ENCODE results near the gene EXOC3. TPM values are rescaled to one million over a fixed set of nuclear protein-coding genes. Genes with fewer than 3 reads are reported as not detected.

The EXOC3 gene
- total and polyA plus RNA-seq, 10 of the 15 experiments (the other 5 are each of a cell fraction or from before 2014, with no cell fraction given) = 1.6 to 53.0 (median 27.9) TPM

GRCh38 chr5:451587-452458 is 8.8 kb downstream of the EXOC3 start (continued):
- TF ChIP-seq POLR2AphosphoS5 (IDR thresholded peaks at IDR 0.05; ENCODE audit: low read length) (no peak), NBN (IDR thresholded peaks at IDR 0.05) (0 out of 2 replicates have a peak, but pooled peaks have one; percentile 25), SUZ12 (IDR thresholded peaks at IDR 0.05; ENCODE audit: unreplicated experiment) (no peak), KLF5 (IDR thresholded peaks at IDR 0.05; ENCODE audit: partially characterized antibody) (peak; percentile 81), STAT1 (conservative IDR thresholded peaks at IDR 0.05) (no peak), RAD21 (IDR thresholded peaks at IDR 0.05; ENCODE audit: insufficient read depth, low read depth, low read length) (no peak), RELA (IDR thresholded peaks at IDR 0.05; ENCODE audit: borderline replicate concordance, partially characterized antibody) (no peak), ZNF24 (IDR thresholded peaks at IDR 0.05) (no peak), TCF3 (IDR thresholded peaks at IDR 0.05; ENCODE audit: borderline replicate concordance, insufficient read depth, low read depth, low read length) (no peak)

- H3K9me3 ChIP-seq (replicated peaks; ENCODE audit: control insufficient read depth, insufficient read depth, low read length) = peaks cover 12% of the 10 kb centered on the region; the same call in 2 of the 3 replicates
- in situ Hi-C loops (cut with MboI) = no loop called here
- 0 out of 2 replicates have a peak, but pooled peaks have one; percentile 13 for TF ChIP-seq RUNX3 (IDR thresholded peaks at IDR 0.05; ENCODE audit: low read length)
- TF ChIP-seq JUND (IDR thresholded peaks at IDR 0.05; ENCODE audit: low read depth, low read length) = no peak
- POLR2A ChIA-PET = no interaction called here
- no peaks in the 10 kb centered on the region for H4K20me1 ChIP-seq (ENCODE audit: control insufficient read depth, insufficient read depth)
- no TSS peak for BruUV-seq (replicated peaks)
- CTCF ChIA-PET = interaction anchor here (0.9 kb wide), 1 partner anchor 28 kb away, joined by 3 read pairs; no protein-coding TSS in a partner anchor
- no peak overlapping the region; the same call in 1 of the 2 replicates for H3K4me2 ChIP-seq (ENCODE audit: control insufficient read depth, insufficient read depth)
- no peaks in the 10 kb centered on the region for H3K27me3 ChIP-seq (replicated peaks in 1 of 2; ENCODE audit: control insufficient read depth in 2 of 2, insufficient read depth in 2 of 2, low read length in 1 of 2)
- no peaks in the 10 kb centered on the region for H3K4me1 ChIP-seq (ENCODE audit: control insufficient read depth, insufficient read depth, low read length)
- DNase-seq (ENCODE audit: low read depth, low spot score) (no peak), ATAC-seq (peak; percentile 42), FAIRE-seq (no peak)
- no peak overlapping the region for H3K27ac ChIP-seq (ENCODE audit: control insufficient read depth, insufficient read depth)
- SMC1A ChIA-PET (ENCODE audit: uncharacterized antibody, unreplicated experiment) = interaction anchor here (1.1 to 1.2 kb wide), 2 partner anchors 8 to 136 kb away, joined by 3 read pairs; no protein-coding TSS in a partner anchor
- no peak overlapping the region for H3K4me3 ChIP-seq
- peaks cover 32 to 41% of the 10 kb centered on the region in 2 experiments; a peak in 3 of 4 replicates for H3K36me3 ChIP-seq (ENCODE audit: control insufficient read depth in 2 of 2, insufficient read depth in 2 of 2, low read length in 1 of 2)
- no peak overlapping the region for H2AFZ ChIP-seq (ENCODE audit: control insufficient read depth, low read depth, low read length)
- H3K79me2 ChIP-seq (ENCODE audit: control insufficient read depth, insufficient read depth, low read length) = peaks cover 13% of the 10 kb centered on the region
- H3K9ac ChIP-seq (ENCODE audit: control insufficient read depth, insufficient read depth, low read length) = no peak overlapping the region
- RAD21 ChIA-PET (ENCODE audit: unreplicated experiment) = interaction anchor here (1.4 kb wide), 1 partner anchor 18 kb away, joined by 3 read pairs; no protein-coding TSS in a partner anchor
- 94% methylated on average over 17 of the region's 17 CpGs for WGBS (ENCODE audit: insufficient coverage, insufficient replicate concordance, low lambda C conversion rate, missing lambda C conversion rate)
- intact Hi-C loops (cut with micrococcal nuclease; ENCODE audit: unreplicated experiment) = no loop called here
Observed at GRCh38 chr5:452978-453710, 10.2 kb downstream of the EXOC3 start.
